Measurements from ENCODE around the gene AK8.

The AK8 gene

GRCh38 chr9:132887181-132888120 lies 9.4 kb upstream of the AK8 start:
- no peak overlapping the region for H3K4me3 ChIP-seq (ENCODE audit: insufficient read depth in 1 of 2, low read depth in 1 of 2, low read length in 2 of 2)
- no peak overlapping the region for H3K4ac ChIP-seq (ENCODE audit: low read depth in 1 of 2, low read length in 2 of 2)
- no peaks in the 10 kb centered on the region for H3K79me1 ChIP-seq (replicated peaks; ENCODE audit: low read length, poor library complexity, severe bottlenecking)
- no peak overlapping the region for H2AK5ac ChIP-seq (ENCODE audit: low read length, severe bottlenecking)
- no peak overlapping the region for H2BK120ac ChIP-seq (ENCODE audit: low read depth, low read length)
- H3K4me1 ChIP-seq (ENCODE audit: control insufficient read depth, insufficient read depth, low read depth, low read length), result peaks cover 2% of the 10 kb centered on the region
- no peak overlapping the region for H3K27ac ChIP-seq (ENCODE audit: low read length, poor library complexity, severe bottlenecking)
- no peak overlapping the region for H3K23ac ChIP-seq (ENCODE audit: low read length in 2 of 2)
- H3K9ac ChIP-seq (ENCODE audit: low read length), result no peak overlapping the region
- WGBS, result 89% methylated on average over 17 of the region's 18 CpGs
- no peak overlapping the region for H2BK15ac ChIP-seq (ENCODE audit: low read depth, poor library complexity, severe bottlenecking)
- DNase-seq, result no peak
- no peak overlapping the region for H2BK12ac ChIP-seq (ENCODE audit: low read length in 2 of 2)
- H3K4me2 ChIP-seq (ENCODE audit: low read length, poor library complexity, severe bottlenecking), result no peak overlapping the region
- no peak overlapping the region for H2AFZ ChIP-seq (ENCODE audit: low read depth, low read length)
- no peaks in the 10 kb centered on the region for H3K27me3 ChIP-seq (ENCODE audit: control insufficient read depth in 1 of 2, insufficient read depth in 1 of 2, low read length in 2 of 2)
- no peak overlapping the region for H3K18ac ChIP-seq (ENCODE audit: low read depth in 1 of 2, low read length in 2 of 2)
- H3K9me3 ChIP-seq (ENCODE audit: control insufficient read depth, low read length), result no peaks in the 10 kb centered on the region
- H2BK5ac ChIP-seq (ENCODE audit: low read depth, low read length, poor library complexity, severe bottlenecking), result no peak overlapping the region
- H4K91ac ChIP-seq (ENCODE audit: low read length), result no peak overlapping the region
- H3K14ac ChIP-seq (ENCODE audit: low read length in 2 of 2), result no peak overlapping the region
- H4K8ac ChIP-seq (ENCODE audit: low read length), result no peak overlapping the region
- peaks cover 19 to 41% of the 10 kb centered on the region in 2 experiments for H3K36me3 ChIP-seq (ENCODE audit: control insufficient read depth in 1 of 2, insufficient read depth in 2 of 2, low read depth in 1 of 2, low read length in 2 of 2)

DNA sequence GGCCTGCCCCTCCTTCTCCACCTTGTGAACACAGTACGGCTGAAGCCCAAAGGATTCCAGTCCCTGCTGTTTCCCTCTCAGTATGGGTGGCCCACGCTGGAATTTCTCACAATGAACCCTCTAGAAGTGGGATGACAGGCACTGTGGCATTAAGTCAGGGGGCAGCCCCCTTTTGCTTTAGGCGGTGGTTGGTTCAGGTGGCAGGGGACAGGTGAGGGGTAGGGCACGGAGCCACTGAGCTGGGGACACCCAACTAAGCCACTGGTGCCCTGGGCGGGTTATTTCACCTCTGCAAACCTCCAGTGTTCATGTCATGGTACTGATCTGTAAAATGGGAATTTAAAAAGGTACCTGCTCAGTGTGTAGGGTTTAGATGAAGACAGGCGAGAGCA lies 8.2 kb upstream of the AK8 start:
- no peak overlapping the region for H2BK5ac ChIP-seq (ENCODE audit: low read depth, low read length, poor library complexity, severe bottlenecking)
- no peak overlapping the region for H3K23ac ChIP-seq (ENCODE audit: low read length in 2 of 2)
- H3K27me3 ChIP-seq (ENCODE audit: control insufficient read depth in 1 of 2, insufficient read depth in 1 of 2, low read length in 2 of 2), result no peaks in the 10 kb centered on the region
- WGBS, result 94% methylated on average over 5 of the region's 6 CpGs
- no peak overlapping the region for H4K8ac ChIP-seq (ENCODE audit: low read length)
- no peak overlapping the region for H4K91ac ChIP-seq (ENCODE audit: low read length)
- no peak overlapping the region for H2AK5ac ChIP-seq (ENCODE audit: low read length, severe bottlenecking)
- no peak overlapping the region for H2AFZ ChIP-seq (ENCODE audit: low read depth, low read length)
- peaks cover 5% of the 10 kb centered on the region for H3K4me1 ChIP-seq (ENCODE audit: control insufficient read depth, insufficient read depth, low read depth, low read length)
- H3K18ac ChIP-seq (ENCODE audit: low read depth in 1 of 2, low read length in 2 of 2), result no peak overlapping the region
- H3K79me1 ChIP-seq (replicated peaks; ENCODE audit: low read length, poor library complexity, severe bottlenecking), result no peaks in the 10 kb centered on the region
- peaks cover 12 to 30% of the 10 kb centered on the region in 2 experiments for H3K36me3 ChIP-seq (ENCODE audit: control insufficient read depth in 1 of 2, insufficient read depth in 2 of 2, low read depth in 1 of 2, low read length in 2 of 2)
- H3K4ac ChIP-seq (ENCODE audit: low read depth in 1 of 2, low read length in 2 of 2), result no peak overlapping the region
- no peak for DNase-seq
- H2BK120ac ChIP-seq (ENCODE audit: low read depth, low read length), result no peak overlapping the region
- H3K14ac ChIP-seq (ENCODE audit: low read length in 2 of 2), result no peak overlapping the region
- no peak overlapping the region for H3K4me2 ChIP-seq (ENCODE audit: low read length, poor library complexity, severe bottlenecking)
- no peaks in the 10 kb centered on the region for H3K9me3 ChIP-seq (ENCODE audit: control insufficient read depth, low read length)
- no peak overlapping the region for H2BK15ac ChIP-seq (ENCODE audit: low read depth, poor library complexity, severe bottlenecking)
- no peak overlapping the region for H3K4me3 ChIP-seq (ENCODE audit: insufficient read depth in 1 of 2, low read depth in 1 of 2, low read length in 2 of 2)
- no peak overlapping the region for H2BK12ac ChIP-seq (ENCODE audit: low read length in 2 of 2)
- H3K27ac ChIP-seq (ENCODE audit: low read length, poor library complexity, severe bottlenecking), result no peak overlapping the region
- no peak overlapping the region for H3K9ac ChIP-seq (ENCODE audit: low read length)

DNA sequence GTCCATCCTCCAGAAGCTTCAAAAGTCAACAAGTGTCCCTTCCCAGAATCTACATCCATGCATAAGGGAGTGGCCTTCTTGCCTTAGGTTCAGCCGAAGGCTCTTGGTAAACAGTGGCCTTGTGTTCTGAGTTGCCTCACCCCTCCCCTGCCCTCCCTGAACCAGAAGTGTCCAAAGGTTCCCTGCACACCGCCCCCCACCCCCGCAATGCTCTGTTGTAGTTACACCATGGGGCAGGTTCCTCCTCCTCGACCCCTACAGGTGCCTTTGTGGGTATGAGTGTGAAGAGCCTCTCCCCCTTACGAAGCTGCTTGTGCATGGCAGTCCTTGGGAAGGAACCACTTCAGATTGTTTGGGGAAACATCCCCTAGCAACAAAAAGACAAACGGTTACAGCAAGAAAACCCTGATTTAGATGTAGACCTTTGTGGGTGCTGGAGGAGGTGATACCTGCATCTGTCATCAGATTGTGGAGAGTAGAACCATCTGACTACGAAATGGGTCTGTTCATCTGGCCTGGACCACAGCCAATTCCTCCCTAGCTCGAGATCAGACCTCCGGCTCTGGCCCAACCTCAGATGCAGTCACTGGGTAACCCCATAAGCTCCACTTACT lies 7.7 kb upstream of the AK8 start:
- Histone ChIP-seq H3K18ac (ENCODE audit: low read depth in 1 of 2, low read length in 2 of 2) (no peak overlapping the region), H3K4me2 (ENCODE audit: low read length, poor library complexity, severe bottlenecking) (no peak overlapping the region), H4K8ac (ENCODE audit: low read length) (no peak overlapping the region), H2BK120ac (ENCODE audit: low read depth, low read length) (no peak overlapping the region), H3K27me3 (ENCODE audit: control insufficient read depth in 1 of 2, insufficient read depth in 1 of 2, low read length in 2 of 2) (no peaks in the 10 kb centered on the region), H3K36me3 (ENCODE audit: control insufficient read depth in 1 of 2, insufficient read depth in 2 of 2, low read depth in 1 of 2, low read length in 2 of 2) (peaks cover 12 to 25% of the 10 kb centered on the region in 2 experiments), H3K23ac (ENCODE audit: low read length in 2 of 2) (no peak overlapping the region), H3K14ac (ENCODE audit: low read length in 2 of 2) (no peak overlapping the region), H3K4ac (ENCODE audit: low read depth in 1 of 2, low read length in 2 of 2) (no peak overlapping the region), H3K9me3 (ENCODE audit: control insufficient read depth, low read length) (no peaks in the 10 kb centered on the region), H3K9ac (ENCODE audit: low read length) (no peak overlapping the region), H2AFZ (ENCODE audit: low read depth, low read length) (no peak overlapping the region), H3K4me1 (ENCODE audit: control insufficient read depth, insufficient read depth, low read depth, low read length) (peaks cover 5% of the 10 kb centered on the region), H2BK5ac (ENCODE audit: low read depth, low read length, poor library complexity, severe bottlenecking) (no peak overlapping the region), H3K4me3 (ENCODE audit: insufficient read depth in 1 of 2, low read depth in 1 of 2, low read length in 2 of 2) (no peak overlapping the region), H3K79me1 (replicated peaks; ENCODE audit: low read length, poor library complexity, severe bottlenecking) (no peaks in the 10 kb centered on the region), H3K27ac (ENCODE audit: low read length, poor library complexity, severe bottlenecking) (no peak overlapping the region), H2AK5ac (ENCODE audit: low read length, severe bottlenecking) (no peak overlapping the region), H2BK15ac (ENCODE audit: low read depth, poor library complexity, severe bottlenecking) (no peak overlapping the region), H2BK12ac (ENCODE audit: low read length in 2 of 2) (no peak overlapping the region), H4K91ac (ENCODE audit: low read length) (no peak overlapping the region)
- DNase-seq, result no peak
- WGBS, result 90% methylated on average over 7 of the region's 9 CpGs
